ENCODE data around the gene NANOS2. TPM values are rescaled to one million over a fixed set of nuclear protein-coding genes. Genes with fewer than 3 reads are reported as not detected.

The NANOS2 gene
- total and polyA plus RNA-seq, 2 of the 13 experiments (the other 11 are each of a cell fraction or from before 2014, with no cell fraction given), result not detected

DNA sequence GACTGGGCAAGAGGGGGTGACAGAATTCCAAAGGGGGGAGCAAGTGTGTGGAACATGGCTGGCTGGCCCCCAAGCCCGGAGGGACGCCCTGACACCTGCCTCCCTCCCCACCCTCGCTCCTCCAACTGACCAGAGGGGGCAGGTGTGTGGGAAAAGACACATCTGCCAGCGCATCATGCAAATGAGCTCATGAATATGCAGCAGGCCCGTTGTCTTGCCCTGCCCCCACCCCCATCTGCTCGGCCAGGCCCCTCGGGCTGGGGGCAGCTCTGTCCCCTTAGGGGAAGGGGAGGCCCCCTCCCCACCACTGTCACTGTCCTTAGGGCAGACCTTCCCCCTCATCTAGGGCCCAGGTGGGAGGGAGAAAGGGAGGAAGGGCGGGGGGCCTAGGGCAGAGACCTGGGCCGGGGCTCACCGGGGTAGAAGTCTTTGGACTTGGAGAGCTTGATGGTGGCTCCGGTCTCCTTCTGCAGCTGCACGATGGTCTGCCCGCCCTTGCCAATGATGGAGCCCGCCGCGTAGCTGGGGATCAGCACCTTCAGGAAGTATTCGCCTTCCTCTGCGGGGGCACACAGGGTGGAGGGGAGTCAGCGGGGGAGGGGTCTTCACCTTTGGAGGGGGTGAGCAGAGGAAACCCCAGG lies 46.1 kb upstream of the NANOS2 start:
- Histone ChIP-seq H3K4me3 (replicated peaks in 1 of 3; ENCODE audit: insufficient read depth in 1 of 3, low read depth in 2 of 3, low read length in 3 of 3) (no peak overlapping the region), H3K79me2 (ENCODE audit: insufficient read depth, low read length) (no peaks in the 10 kb centered on the region), H2AFZ (ENCODE audit: low read length) (no peak overlapping the region), H3K9me3 (ENCODE audit: low read length) (no peaks in the 10 kb centered on the region), H3K27me3 (ENCODE audit: control insufficient read depth in 1 of 2, insufficient read depth in 2 of 2, low read length in 2 of 2) (peaks cover 3 to 34% of the 10 kb centered on the region in 2 experiments; a peak in 2 of 5 replicates), H3K27ac (ENCODE audit: extremely low read length, insufficient read depth, low read length) (no peak overlapping the region), H3K4me2 (ENCODE audit: low read depth, low read length) (no peak overlapping the region), H4K20me1 (ENCODE audit: insufficient read depth, low read length) (no peaks in the 10 kb centered on the region), H3K4me1 (ENCODE audit: insufficient read depth, low read length) (no peaks in the 10 kb centered on the region), H3K9ac (ENCODE audit: insufficient read depth, low read depth, low read length) (no peak overlapping the region), H3K36me3 (replicated peaks in 1 of 2; ENCODE audit: control insufficient read depth in 1 of 2, insufficient read depth in 2 of 2, low read length in 2 of 2) (no peaks in the 10 kb centered on the region)
- intact Hi-C loops (cut with micrococcal nuclease; ENCODE audit: unreplicated experiment) (no loop called here), in situ Hi-C loops (cut with HindIII; ENCODE audit: extremely low pct_ligation_motif_present, low pct_unique_long_range_greater_than_20kb) (no loop called here)
- TF ChIP-seq, protein P1, sequence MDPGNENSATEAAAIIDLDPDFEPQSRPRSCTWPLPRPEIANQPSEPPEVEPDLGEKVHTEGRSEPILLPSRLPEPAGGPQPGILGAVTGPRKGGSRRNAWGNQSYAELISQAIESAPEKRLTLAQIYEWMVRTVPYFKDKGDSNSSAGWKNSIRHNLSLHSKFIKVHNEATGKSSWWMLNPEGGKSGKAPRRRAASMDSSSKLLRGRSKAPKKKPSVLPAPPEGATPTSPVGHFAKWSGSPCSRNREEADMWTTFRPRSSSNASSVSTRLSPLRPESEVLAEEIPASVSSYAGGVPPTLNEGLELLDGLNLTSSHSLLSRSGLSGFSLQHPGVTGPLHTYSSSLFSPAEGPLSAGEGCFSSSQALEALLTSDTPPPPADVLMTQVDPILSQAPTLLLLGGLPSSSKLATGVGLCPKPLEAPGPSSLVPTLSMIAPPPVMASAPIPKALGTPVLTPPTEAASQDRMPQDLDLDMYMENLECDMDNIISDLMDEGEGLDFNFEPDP (CRISPR knock-in tag; conservative IDR thresholded peaks at IDR 0.05), result no peak
- TF ChIP-seq, protein P2, sequence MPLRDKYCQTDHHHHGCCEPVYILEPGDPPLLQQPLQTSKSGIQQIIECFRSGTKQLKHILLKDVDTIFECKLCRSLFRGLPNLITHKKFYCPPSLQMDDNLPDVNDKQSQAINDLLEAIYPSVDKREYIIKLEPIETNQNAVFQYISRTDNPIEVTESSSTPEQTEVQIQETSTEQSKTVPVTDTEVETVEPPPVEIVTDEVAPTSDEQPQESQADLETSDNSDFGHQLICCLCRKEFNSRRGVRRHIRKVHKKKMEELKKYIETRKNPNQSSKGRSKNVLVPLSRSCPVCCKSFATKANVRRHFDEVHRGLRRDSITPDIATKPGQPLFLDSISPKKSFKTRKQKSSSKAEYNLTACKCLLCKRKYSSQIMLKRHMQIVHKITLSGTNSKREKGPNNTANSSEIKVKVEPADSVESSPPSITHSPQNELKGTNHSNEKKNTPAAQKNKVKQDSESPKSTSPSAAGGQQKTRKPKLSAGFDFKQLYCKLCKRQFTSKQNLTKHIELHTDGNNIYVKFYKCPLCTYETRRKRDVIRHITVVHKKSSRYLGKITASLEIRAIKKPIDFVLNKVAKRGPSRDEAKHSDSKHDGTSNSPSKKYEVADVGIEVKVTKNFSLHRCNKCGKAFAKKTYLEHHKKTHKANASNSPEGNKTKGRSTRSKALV (CRISPR knock-in tag; IDR thresholded peaks at IDR 0.05), result no peak
- TF ChIP-seq ZNF605 (CRISPR knock-in tag; IDR thresholded peaks at IDR 0.05) (no peak), ZNF724P (CRISPR knock-in tag; IDR thresholded peaks at IDR 0.05; ENCODE audit: borderline replicate concordance) (no peak), PAF1 (CRISPR knock-in tag; IDR thresholded peaks at IDR 0.05) (no peak), SRSF4 (IDR thresholded peaks at IDR 0.05; ENCODE audit: low read depth, low read length, poor library complexity, severe bottlenecking) (no peak), HDAC6 (IDR thresholded peaks at IDR 0.05; ENCODE audit: low read depth, low read length) (no peak), SUZ12 (IDR thresholded peaks at IDR 0.05; ENCODE audit: low read depth, low read length) (no peak), CENPT (CRISPR knock-in tag; IDR thresholded peaks at IDR 0.05; ENCODE audit: low read depth) (no peak), ZNF282 (IDR thresholded peaks at IDR 0.05; ENCODE audit: partially characterized antibody) (no peak), GTF3A (CRISPR knock-in tag; conservative IDR thresholded peaks at IDR 0.05) (no peak), ZNF496 (CRISPR knock-in tag; IDR thresholded peaks at IDR 0.05; ENCODE audit: insufficient replicate concordance) (no peak), HES4 (CRISPR knock-in tag; IDR thresholded peaks at IDR 0.05; ENCODE audit: borderline replicate concordance) (no peak)
- TF ChIP-seq, protein P3, sequence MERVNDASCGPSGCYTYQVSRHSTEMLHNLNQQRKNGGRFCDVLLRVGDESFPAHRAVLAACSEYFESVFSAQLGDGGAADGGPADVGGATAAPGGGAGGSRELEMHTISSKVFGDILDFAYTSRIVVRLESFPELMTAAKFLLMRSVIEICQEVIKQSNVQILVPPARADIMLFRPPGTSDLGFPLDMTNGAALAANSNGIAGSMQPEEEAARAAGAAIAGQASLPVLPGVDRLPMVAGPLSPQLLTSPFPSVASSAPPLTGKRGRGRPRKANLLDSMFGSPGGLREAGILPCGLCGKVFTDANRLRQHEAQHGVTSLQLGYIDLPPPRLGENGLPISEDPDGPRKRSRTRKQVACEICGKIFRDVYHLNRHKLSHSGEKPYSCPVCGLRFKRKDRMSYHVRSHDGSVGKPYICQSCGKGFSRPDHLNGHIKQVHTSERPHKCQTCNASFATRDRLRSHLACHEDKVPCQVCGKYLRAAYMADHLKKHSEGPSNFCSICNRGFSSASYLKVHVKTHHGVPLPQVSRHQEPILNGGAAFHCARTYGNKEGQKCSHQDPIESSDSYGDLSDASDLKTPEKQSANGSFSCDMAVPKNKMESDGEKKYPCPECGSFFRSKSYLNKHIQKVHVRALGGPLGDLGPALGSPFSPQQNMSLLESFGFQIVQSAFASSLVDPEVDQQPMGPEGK (CRISPR knock-in tag; IDR thresholded peaks at IDR 0.05), result no peak
- TF ChIP-seq, protein P4, sequence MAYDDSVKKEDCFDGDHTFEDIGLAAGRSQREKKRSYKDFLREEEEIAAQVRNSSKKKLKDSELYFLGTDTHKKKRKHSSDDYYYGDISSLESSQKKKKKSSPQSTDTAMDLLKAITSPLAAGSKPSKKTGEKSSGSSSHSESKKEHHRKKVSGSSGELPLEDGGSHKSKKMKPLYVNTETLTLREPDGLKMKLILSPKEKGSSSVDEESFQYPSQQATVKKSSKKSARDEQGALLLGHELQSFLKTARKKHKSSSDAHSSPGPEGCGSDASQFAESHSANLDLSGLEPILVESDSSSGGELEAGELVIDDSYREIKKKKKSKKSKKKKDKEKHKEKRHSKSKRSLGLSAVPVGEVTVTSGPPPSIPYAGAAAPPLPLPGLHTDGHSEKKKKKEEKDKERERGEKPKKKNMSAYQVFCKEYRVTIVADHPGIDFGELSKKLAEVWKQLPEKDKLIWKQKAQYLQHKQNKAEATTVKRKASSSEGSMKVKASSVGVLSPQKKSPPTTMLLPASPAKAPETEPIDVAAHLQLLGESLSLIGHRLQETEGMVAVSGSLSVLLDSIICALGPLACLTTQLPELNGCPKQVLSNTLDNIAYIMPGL (CRISPR knock-in tag; IDR thresholded peaks at IDR 0.05; ENCODE audit: borderline replicate concordance in 1 of 2, low read depth in 1 of 2), result no peak
- TF ChIP-seq, protein P5, sequence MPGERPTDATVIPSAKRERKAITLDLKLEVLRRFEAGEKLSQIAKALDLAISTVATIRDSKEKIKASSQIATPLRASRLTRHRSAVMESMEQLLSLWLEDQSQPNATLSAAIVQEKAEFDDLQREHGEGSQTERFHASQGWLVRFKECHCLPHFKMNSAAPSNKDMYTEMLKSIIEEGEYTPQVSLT (CRISPR knock-in tag; IDR thresholded peaks at IDR 0.05; ENCODE audit: borderline replicate concordance, low read depth), result no peak
- CTCF ChIA-PET (ENCODE audit: low intra/inter-chr PET ratio, low total read pairs), result no interaction called here
- FAIRE-seq, result no peak
- no TSS peak for BruUV-seq (replicated peaks)
- DNase-seq (ENCODE audit: low spot score), result no peak
- ATAC-seq, result peak; percentile 41; the same call in 1 of the 3 replicates
- POLR2A ChIA-PET, result no interaction called here
- 2% methylated on average over 7 of the region's 19 CpGs for WGBS (ENCODE audit: low lambda C conversion rate)

All from HepG2 (cell line).